KMS-11 (cell line): ENCODE measurements around the gene CACNA1D.

Experiments
- H2AFZ ChIP-seq: fragments of 200-600 bp; sonication (generic); 2 replicates; pipeline ENCODE4 v1.6.1; 2016; ENCODE audit warnings: antibody characterized with exemption, mixed run types, low read depth
- H3K27ac ChIP-seq: fragments of 200-600 bp; sonication (generic); 2 replicates; pipeline ENCODE4 v1.6.1; 2016; ENCODE audit warnings: mild to moderate bottlenecking, mixed run types
- H3K27me3 ChIP-seq: fragments of 200-600 bp; sonication (generic); 2 replicates; pipeline ENCODE4 v1.6.1; 2017; ENCODE audit warnings: mild to moderate bottlenecking, low read depth, mixed run types, moderate library complexity; ENCODE audit not compliant: insufficient read depth
- H3K36me3 ChIP-seq: fragments of 200-600 bp; sonication (generic); 2 replicates; pipeline ENCODE4 v1.6.1; 2017; ENCODE audit warnings: mild to moderate bottlenecking, mixed run types; ENCODE audit not compliant: insufficient read depth
- H3K4me1 ChIP-seq: fragments of 200-600 bp; sonication (generic); 2 replicates; pipeline ENCODE4 v1.6.1; 2016; ENCODE audit warnings: mild to moderate bottlenecking, low read depth, mixed run types; ENCODE audit not compliant: poor library complexity, severe bottlenecking
- H3K4me2 ChIP-seq: fragments of 200-600 bp; sonication (generic); 2 replicates; pipeline ENCODE4 v1.7.0; 2016; ENCODE audit warnings: mild to moderate bottlenecking, mixed run types
- H3K4me3 ChIP-seq: fragments of 200-600 bp; sonication (generic); IDR thresholded peaks from 2 replicates; pipeline ENCODE4 v1.6.1; 2017; ENCODE audit warnings: low read depth, low read length, mixed read lengths; ENCODE audit not compliant: insufficient read depth
- H3K79me2 ChIP-seq: fragments of 200-600 bp; sonication (generic); 2 replicates; pipeline ENCODE4 v1.6.1; 2016; ENCODE audit warnings: low read depth, mixed run types; ENCODE audit not compliant: insufficient read depth
- H3K9ac ChIP-seq: fragments of 200-600 bp; sonication (generic); 2 replicates; pipeline ENCODE4 v1.6.1; 2016; ENCODE audit warnings: mild to moderate bottlenecking, mixed run types
- H4K20me1 ChIP-seq: fragments of 200-600 bp; sonication (generic); 2 replicates; pipeline ENCODE4 v1.6.1; 2016; ENCODE audit warnings: mild to moderate bottlenecking, mixed run types; ENCODE audit not compliant: insufficient read depth
- CTCF ChIP-seq: fragments of 200-600 bp; sonication (generic); conservative IDR thresholded peaks from 2 replicates; pipeline ENCODE4 v1.6.1; 2017; ENCODE audit warnings: low read depth, mild to moderate bottlenecking, antibody characterized with exemption, low read length, moderate library complexity, mixed read lengths

Gene CACNA1D

GRCh38 chr3:53577506-53577905, 83.1 kb downstream of the CACNA1D start:
- H3K4me2 ChIP-seq: no peak overlapping the region

GRCh38 chr3:53579636-53580035, 85.2 kb downstream of the CACNA1D start:
- H3K4me2 ChIP-seq: no peak overlapping the region
- no peak overlapping the region for H2AFZ ChIP-seq
- H3K9ac ChIP-seq: no peak overlapping the region
- no peak overlapping the region for H3K4me3 ChIP-seq
- H4K20me1 ChIP-seq: no peaks in the 10 kb centered on the region
- no peak for TF ChIP-seq CTCF
- H3K36me3 ChIP-seq: no peaks in the 10 kb centered on the region
- peaks cover 54% of the 10 kb centered on the region for H3K4me1 ChIP-seq
- no peaks in the 10 kb centered on the region for H3K79me2 ChIP-seq
- no peaks in the 10 kb centered on the region for H3K27me3 ChIP-seq
- no peak overlapping the region for H3K27ac ChIP-seq

More at GRCh38 chr3:53577506-53577905, 83.1 kb downstream of the CACNA1D start:
- TF ChIP-seq CTCF: no peak
- no peak overlapping the region for H3K4me3 ChIP-seq
- no peak overlapping the region for H3K9ac ChIP-seq
- no peak overlapping the region for H2AFZ ChIP-seq
- H3K27ac ChIP-seq: no peak overlapping the region
- H3K4me1 ChIP-seq: peaks cover 38% of the 10 kb centered on the region
- H3K27me3 ChIP-seq: no peaks in the 10 kb centered on the region
- no peaks in the 10 kb centered on the region for H4K20me1 ChIP-seq
- H3K36me3 ChIP-seq: no peaks in the 10 kb centered on the region
- H3K79me2 ChIP-seq: no peaks in the 10 kb centered on the region

- H3K4me2 ChIP-seq: peak overlapping the region; percentile 88
- no peaks in the 10 kb centered on the region for H3K36me3 ChIP-seq
- H4K20me1 ChIP-seq: no peaks in the 10 kb centered on the region
- H3K27ac ChIP-seq: peak overlapping the region; percentile 97
- peaks cover 54% of the 10 kb centered on the region for H3K4me1 ChIP-seq
- peak overlapping the region; percentile 66; the same call in 1 of the 2 replicates for H3K9ac ChIP-seq
- no peaks in the 10 kb centered on the region for H3K79me2 ChIP-seq
- H3K4me3 ChIP-seq: no peak overlapping the region
- H3K27me3 ChIP-seq: no peaks in the 10 kb centered on the region
- peak overlapping the region; percentile 64; the same call in 1 of the 2 replicates for H2AFZ ChIP-seq
- no peak for TF ChIP-seq CTCF
Measured at GRCh38 chr3:53581671-53582070, 87.3 kb downstream of the CACNA1D start.

GRCh38 chr3:53583161-53583690, 88.8 kb downstream of the CACNA1D start:
- H3K4me1 ChIP-seq: peaks cover 54% of the 10 kb centered on the region
- H4K20me1 ChIP-seq: no peaks in the 10 kb centered on the region
- peak overlapping the region; percentile 88 for H3K4me2 ChIP-seq
- peak overlapping the region; percentile 64; the same call in 1 of the 2 replicates for H2AFZ ChIP-seq
- no peak overlapping the region for H3K4me3 ChIP-seq
- H3K36me3 ChIP-seq: no peaks in the 10 kb centered on the region
- TF ChIP-seq CTCF: no peak
- H3K27ac ChIP-seq: peak overlapping the region; percentile 97
- H3K27me3 ChIP-seq: no peaks in the 10 kb centered on the region
- no peaks in the 10 kb centered on the region for H3K79me2 ChIP-seq
- no peak overlapping the region for H3K9ac ChIP-seq
